HG03442 (cell line): ENCODE measurements around the gene FPR2.
"Not testable (repeated sequence)": the region's sequence is repeated elsewhere in the genome, so short reads cannot be mapped to it uniquely, and the experiment has no call there.

Experiments used
- ATAC-seq: cut with Tn5 transposase; IDR thresholded peaks from one replicate; pipeline ENCODE4 v1.9.1; 2021; ENCODE audit warnings: mild to moderate bottlenecking, moderate library complexity; ENCODE audit not compliant: unreplicated experiment

FPR2 gene

DNA sequence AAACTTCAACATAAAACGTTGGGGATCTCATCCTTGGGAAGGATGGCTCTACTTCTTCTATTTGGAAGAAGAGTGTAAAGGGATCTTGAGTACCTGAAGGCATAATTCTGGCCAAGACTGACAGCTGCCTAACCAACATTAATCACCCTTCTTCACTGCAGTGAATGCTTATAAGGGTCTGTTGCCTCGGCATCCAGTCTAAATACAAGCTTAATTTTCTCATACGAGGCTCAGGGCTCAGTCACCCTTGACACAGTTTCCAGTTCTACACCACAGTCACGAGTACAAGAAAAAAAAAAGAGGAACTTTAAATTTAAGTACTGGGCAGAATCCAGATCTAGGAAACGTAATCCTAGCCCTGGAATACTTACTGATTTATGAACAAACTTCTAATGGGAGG lies 43.0 kb downstream of the FPR2 start:
- no peak for ATAC-seq

- ATAC-seq: not testable (repeated sequence)
Measured at GRCh38 chr19:51804789-51805188, 43.8 kb downstream of the FPR2 start.

DNA sequence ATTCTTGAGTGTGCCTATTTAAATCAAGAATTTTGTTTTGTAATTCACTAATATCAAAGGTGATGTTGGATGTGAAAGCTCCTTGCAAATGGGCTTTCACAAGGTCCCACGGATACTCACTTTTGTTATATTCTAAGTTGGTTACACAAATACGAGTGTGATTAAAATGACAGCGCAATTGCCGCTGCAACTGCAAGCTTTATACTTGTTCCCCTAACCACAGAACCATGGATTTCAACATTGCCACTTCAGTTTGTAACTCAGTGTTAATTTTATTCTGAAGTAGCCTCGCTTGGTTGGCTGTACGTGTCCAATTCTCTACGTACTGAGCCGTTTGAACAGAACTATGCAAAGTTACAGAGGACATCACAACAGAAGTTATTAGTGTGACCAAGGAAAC lies 44.4 kb downstream of the FPR2 start:
- not testable (repeated sequence) for ATAC-seq

GRCh38 chr19:51806571-51806970 lies 45.6 kb downstream of the FPR2 start:
- not testable (repeated sequence) for ATAC-seq

DNA sequence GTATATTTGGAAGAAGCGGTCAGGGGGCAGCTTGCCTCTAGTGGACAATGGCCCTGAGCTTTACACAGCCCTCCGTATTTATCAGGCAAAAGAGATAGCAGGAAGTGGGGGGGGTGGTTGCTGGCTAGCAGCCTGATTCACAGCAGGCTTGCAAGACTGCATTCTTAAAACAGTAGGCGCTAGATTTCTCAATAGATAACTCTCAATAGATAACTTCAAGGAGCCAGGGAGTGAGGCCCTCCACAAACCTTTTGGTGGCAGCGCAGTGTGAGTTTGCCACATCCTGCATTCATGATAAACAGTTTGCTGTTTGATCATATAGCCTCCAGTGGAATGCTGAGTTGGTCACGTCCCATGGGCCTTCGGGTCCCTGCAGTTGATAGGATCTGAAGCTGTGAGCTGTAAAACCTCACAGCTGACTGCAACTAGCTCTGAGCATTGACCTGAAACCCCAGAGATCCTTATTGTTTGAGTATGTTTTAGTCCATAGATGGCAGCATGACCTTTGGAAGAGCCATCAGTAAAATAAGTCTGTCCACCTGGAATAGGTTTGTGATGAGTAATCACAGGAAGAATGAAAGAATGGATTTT lies 46.2 kb downstream of the FPR2 start:
- ATAC-seq: no peak

- ATAC-seq: no peak
Measured at GRCh38 chr19:51807925-51808324, 46.9 kb downstream of the FPR2 start.

GRCh38 chr19:51808333-51808986 lies 47.5 kb downstream of the FPR2 start:
- ATAC-seq: no peak

- no peak for ATAC-seq
Measured at GRCh38 chr19:51809787-51810186, 48.8 kb downstream of the FPR2 start.

DNA sequence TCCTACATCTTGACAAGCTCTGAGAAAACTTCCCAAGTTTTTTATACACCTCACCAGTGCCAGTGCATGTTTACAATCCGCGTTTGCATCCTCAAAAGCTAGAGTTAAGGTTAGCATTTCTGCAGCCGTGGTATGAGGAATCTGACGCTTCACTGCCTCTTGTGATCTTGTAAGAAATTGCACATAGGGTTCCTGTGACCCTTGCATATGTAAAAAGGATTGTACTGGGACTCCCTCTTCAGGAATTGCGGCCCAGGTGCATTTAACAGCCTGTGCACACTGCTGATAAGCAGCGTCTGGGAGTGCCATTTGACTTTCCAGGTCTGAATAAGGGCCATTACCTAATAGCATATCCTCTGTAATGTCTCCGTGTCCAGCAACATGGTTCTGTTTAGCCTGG lies 49.2 kb downstream of the FPR2 start:
- no peak for ATAC-seq

- ATAC-seq: no peak
Measured at GRCh38 chr19:51811344-51811743, 50.4 kb downstream of the FPR2 start.

DNA sequence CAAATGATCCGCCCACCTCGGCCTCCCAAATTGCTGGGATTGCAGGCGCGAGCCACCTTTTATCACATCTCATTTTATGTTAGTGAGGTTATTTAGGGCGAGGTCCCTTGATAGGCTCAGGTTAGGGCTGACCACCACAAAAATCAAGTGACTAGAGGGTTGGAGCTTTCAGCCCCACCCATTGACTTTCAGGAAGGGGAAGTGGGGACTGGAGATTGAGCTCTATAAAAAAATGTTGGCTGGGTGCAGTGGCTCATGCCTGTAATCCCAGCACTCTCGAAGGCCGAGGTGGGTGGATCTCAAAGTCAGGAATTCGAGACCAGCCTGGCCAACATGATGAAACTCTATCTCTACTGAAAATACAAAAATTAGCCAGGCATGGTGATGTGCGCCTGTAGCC lies 54.1 kb downstream of the FPR2 start:
- ATAC-seq: no peak

- no peak for ATAC-seq
Measured at GRCh38 chr19:51816711-51817110, 55.7 kb downstream of the FPR2 start.

DNA sequence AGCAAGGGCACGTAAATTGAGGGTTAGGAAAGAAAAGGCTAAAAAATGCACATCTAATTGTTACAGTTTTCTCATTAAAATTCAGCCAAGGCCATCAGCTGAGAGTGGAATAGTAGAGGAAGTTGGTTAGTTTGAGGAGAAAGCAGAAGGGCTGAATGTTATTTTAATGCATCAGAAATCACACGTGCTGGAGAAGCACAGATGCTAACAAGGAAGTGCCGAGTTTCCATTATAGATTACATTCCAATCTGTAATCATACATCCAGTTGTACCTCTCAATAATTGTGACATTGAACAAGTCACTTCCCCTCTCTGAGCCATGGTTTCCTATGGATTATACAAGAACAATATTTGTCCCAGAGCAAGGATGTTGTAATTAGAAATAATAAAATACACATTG lies 59.0 kb downstream of the FPR2 start:
- ATAC-seq: no peak
